A549 (cell line): ENCODE measurements around the gene KIR3DL2.

Experiments used
- CTCF ChIP-seq: fragments of >200 bp; sonication (Bioruptor Twin); formaldehyde crosslinking; IDR thresholded peaks from 3 replicates; pipeline ENCODE4 v1.5.1; 2016
- EP300 ChIP-seq, 2 experiments: fragments of >200 bp; sonication (Bioruptor Twin); formaldehyde crosslinking; IDR thresholded peaks; 2 replicates in 1 of 2; 3 replicates in 1 of 2; pipeline ENCODE4 v1.6.1; 2016 to 2017
- MAX ChIP-seq: IDR thresholded peaks from 2 replicates; pipeline ENCODE4 v1.6.1; 2012
- MAZ ChIP-seq: fragments of 150-350 bp; IDR thresholded peaks from 2 replicates; pipeline ENCODE4 v1.6.1; 2014; ENCODE audit warnings: antibody characterized with exemption, low read depth, low read length, borderline replicate concordance
- ZSCAN20 ChIP-seq: fragments of 250-450 bp; sonication (Bioruptor Pico); IDR thresholded peaks from 2 replicates; pipeline ENCODE4 v1.8.0; 2022; ENCODE audit warnings: mild to moderate bottlenecking, moderate library complexity

- TF ChIP-seq MAZ (no peak), CTCF (no peak), MAX (no peak), EP300 (IDR thresholded peaks at IDR 0.05) (no peak), ZSCAN20 (CRISPR knock-in tag) (no peak)
These were observed 46.1 kb upstream of the KIR3DL2 start for GRCh38 chr19:54804101-54804500.
